Pericardium fibroblast (primary cell): ENCODE measurements around the gene B3GALNT2. TPM values are rescaled to one million over a fixed set of nuclear protein-coding genes. Genes with fewer than 3 reads are reported as not detected.

ENCODE experiments used
- total RNA-seq: library from RNA; depleted of rRNA; stranded (reverse); fragments of >200 nt; gene quantifications from 2 replicates; pipeline ENCODE4 v1.2.3, GENCODE V29; 2015

B3GALNT2 gene
- total RNA-seq: 17.1 and 17.7 TPM in 2 replicates

DNA sequence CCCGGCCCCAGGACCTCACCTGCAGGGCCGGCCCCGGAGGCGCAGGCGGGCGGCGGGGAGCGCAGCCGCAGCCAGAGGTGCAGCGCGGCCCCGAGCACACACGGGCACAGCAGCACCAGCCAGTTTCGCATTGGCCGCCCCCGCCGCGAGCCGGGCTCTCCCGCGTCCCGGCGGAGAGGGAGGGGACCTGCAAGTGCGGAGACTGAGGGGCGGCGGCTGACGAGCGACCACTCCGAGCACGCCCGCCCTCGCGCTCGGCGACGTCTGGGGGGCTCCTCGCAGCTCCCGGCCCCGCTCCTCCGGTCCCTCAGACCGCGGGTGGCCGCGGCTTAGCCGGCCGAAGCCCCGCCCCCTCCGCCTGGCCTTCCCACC, at the start of gene B3GALNT2:
TSS of gene B3GALNT2 (minus strand) at position 331 of the 372 bp plus-strand sequence. CDS start at position 131, 200 bp downstream.

Other genes with a start within 250 kb of the B3GALNT2 start
- gene ARID4B, start 176.3 kb downstream of the B3GALNT2 start, total RNA-seq: 9.4 and 9.8 TPM in 2 replicates
- 22.9 and 24.3 TPM in 2 replicates for gene GGPS1, start 175.9 kb downstream of the B3GALNT2 start, total RNA-seq
- 6.7 and 15.5 TPM in 2 replicates for gene TBCE, start 137.0 kb downstream of the B3GALNT2 start, total RNA-seq
- 0.09 and 0.58 TPM in 2 replicates for gene GNG4, start 145.3 kb upstream of the B3GALNT2 start, total RNA-seq